ENCODE measurements around the gene BDKRB2.

- TF ChIP-seq CTCF (conservative IDR thresholded peaks at IDR 0.05; ENCODE audit: low read depth, low read length) (no peak), EZH2 (IDR thresholded peaks at IDR 0.05; ENCODE audit: borderline replicate concordance, low read depth, low read length, poor library complexity, severe bottlenecking) (no peak)
Measured at GRCh38 chr14:96216627-96217026, 12.0 kb downstream of the BDKRB2 start.

Data from A673 (cell line).